C4-2B (cell line): ENCODE measurements around the gene DTHD1.

Experiments used
- ZFX ChIP-seq: fragments of 450-650 bp; IDR thresholded peaks from 2 replicates; pipeline ENCODE4 v1.6.1; 2017
- TF ChIP-seq, protein P1 (sequence below): fragments of 450-650 bp; conservative IDR thresholded peaks from 2 replicates; pipeline ENCODE4 v1.5.1; 2017; ENCODE audit warnings: mild to moderate bottlenecking

- TF ChIP-seq, protein P1, sequence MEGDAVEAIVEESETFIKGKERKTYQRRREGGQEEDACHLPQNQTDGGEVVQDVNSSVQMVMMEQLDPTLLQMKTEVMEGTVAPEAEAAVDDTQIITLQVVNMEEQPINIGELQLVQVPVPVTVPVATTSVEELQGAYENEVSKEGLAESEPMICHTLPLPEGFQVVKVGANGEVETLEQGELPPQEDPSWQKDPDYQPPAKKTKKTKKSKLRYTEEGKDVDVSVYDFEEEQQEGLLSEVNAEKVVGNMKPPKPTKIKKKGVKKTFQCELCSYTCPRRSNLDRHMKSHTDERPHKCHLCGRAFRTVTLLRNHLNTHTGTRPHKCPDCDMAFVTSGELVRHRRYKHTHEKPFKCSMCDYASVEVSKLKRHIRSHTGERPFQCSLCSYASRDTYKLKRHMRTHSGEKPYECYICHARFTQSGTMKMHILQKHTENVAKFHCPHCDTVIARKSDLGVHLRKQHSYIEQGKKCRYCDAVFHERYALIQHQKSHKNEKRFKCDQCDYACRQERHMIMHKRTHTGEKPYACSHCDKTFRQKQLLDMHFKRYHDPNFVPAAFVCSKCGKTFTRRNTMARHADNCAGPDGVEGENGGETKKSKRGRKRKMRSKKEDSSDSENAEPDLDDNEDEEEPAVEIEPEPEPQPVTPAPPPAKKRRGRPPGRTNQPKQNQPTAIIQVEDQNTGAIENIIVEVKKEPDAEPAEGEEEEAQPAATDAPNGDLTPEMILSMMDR, result no peak
- no peak for TF ChIP-seq ZFX
Measured at GRCh38 chr4:36353998-36354397, 72.6 kb downstream of the DTHD1 start.
